ENCODE data around the gene CEP112. TPM values are rescaled to one million over a fixed set of nuclear protein-coding genes. Genes with fewer than 3 reads are reported as not detected.

The CEP112 gene
- total and polyA plus RNA-seq, 2 of the 4 experiments (the other 2 are of a cell fraction): 2.5 to 5.6 TPM

DNA sequence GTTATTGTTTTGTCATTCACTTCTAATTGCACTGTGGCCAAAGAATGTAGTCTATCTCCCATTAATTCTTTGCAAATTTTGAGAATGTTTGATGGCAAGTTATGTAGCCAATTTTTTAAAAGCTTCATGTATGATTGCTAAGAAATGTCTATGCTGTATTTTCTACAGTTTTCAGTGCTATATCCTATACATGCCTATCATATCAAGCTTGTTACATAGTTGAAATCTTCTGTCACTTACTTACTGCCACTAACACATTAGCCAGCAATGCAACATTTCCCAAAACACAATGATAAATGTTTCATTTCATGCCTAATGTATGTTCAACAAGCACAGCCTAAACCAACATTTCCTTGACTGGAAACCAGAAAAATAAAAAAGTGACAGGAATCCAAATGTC lies 338.1 kb downstream of the CEP112 start:
- H4K91ac ChIP-seq (ENCODE audit: insufficient read depth, low read depth, low read length): no peak overlapping the region
- TF ChIP-seq FOS (IDR thresholded peaks at IDR 0.05; ENCODE audit: low read depth, low read length): no peak
- no peak for TF ChIP-seq POLR2A (IDR thresholded peaks at IDR 0.05; ENCODE audit: low read depth, low read length)
- no peak for TF ChIP-seq RAD21 (IDR thresholded peaks at IDR 0.05; ENCODE audit: low read length)
- TF ChIP-seq, protein P1, sequence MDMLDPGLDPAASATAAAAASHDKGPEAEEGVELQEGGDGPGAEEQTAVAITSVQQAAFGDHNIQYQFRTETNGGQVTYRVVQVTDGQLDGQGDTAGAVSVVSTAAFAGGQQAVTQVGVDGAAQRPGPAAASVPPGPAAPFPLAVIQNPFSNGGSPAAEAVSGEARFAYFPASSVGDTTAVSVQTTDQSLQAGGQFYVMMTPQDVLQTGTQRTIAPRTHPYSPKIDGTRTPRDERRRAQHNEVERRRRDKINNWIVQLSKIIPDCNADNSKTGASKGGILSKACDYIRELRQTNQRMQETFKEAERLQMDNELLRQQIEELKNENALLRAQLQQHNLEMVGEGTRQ (IDR thresholded peaks at IDR 0.05; ENCODE audit: low read depth, low read length): no peak
- TF ChIP-seq, protein P2, sequence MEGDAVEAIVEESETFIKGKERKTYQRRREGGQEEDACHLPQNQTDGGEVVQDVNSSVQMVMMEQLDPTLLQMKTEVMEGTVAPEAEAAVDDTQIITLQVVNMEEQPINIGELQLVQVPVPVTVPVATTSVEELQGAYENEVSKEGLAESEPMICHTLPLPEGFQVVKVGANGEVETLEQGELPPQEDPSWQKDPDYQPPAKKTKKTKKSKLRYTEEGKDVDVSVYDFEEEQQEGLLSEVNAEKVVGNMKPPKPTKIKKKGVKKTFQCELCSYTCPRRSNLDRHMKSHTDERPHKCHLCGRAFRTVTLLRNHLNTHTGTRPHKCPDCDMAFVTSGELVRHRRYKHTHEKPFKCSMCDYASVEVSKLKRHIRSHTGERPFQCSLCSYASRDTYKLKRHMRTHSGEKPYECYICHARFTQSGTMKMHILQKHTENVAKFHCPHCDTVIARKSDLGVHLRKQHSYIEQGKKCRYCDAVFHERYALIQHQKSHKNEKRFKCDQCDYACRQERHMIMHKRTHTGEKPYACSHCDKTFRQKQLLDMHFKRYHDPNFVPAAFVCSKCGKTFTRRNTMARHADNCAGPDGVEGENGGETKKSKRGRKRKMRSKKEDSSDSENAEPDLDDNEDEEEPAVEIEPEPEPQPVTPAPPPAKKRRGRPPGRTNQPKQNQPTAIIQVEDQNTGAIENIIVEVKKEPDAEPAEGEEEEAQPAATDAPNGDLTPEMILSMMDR (conservative IDR thresholded peaks at IDR 0.05; ENCODE audit: low read depth, low read length): no peak
- TF ChIP-seq RFX5 (IDR thresholded peaks at IDR 0.05; ENCODE audit: low read depth, low read length): no peak
- TF ChIP-seq MXI1 (IDR thresholded peaks at IDR 0.05; ENCODE audit: borderline replicate concordance, low read depth, low read length): no peak
- no peak for TF ChIP-seq BHLHE40 (IDR thresholded peaks at IDR 0.05; ENCODE audit: low read depth, low read length)
- TF ChIP-seq MAZ (IDR thresholded peaks at IDR 0.05; ENCODE audit: borderline replicate concordance, low read depth, low read length): no peak
- TF ChIP-seq NFE2L2 (IDR thresholded peaks at IDR 0.05; ENCODE audit: low read depth, low read length): no peak
- no peak for TF ChIP-seq RCOR1 (IDR thresholded peaks at IDR 0.05; ENCODE audit: insufficient replicate concordance, low read length)
- TF ChIP-seq SMC3 (IDR thresholded peaks at IDR 0.05; ENCODE audit: low read depth, low read length): no peak
- TF ChIP-seq CHD1 (IDR thresholded peaks at IDR 0.05; ENCODE audit: low read depth, low read length): no peak
- H2BK15ac ChIP-seq (ENCODE audit: low read depth, low read length): no peak overlapping the region
- no peak overlapping the region for H4K5ac ChIP-seq (ENCODE audit: low read depth, low read length)
- DNase-seq (no peak), ATAC-seq (ENCODE audit: low read depth) (no peak)
- H3K4ac ChIP-seq (ENCODE audit: low read depth, low read length): no peak overlapping the region
- no peak overlapping the region for H2BK20ac ChIP-seq (ENCODE audit: low read depth, low read length)
- H3K14ac ChIP-seq (replicated peaks; ENCODE audit: low read depth, low read length): no peak overlapping the region
- CTCF ChIA-PET: interaction anchor here (1.3 kb wide), 1 partner anchor 8 kb away, joined by 7 read pairs; no protein-coding TSS in a partner anchor
- H3K36me3 ChIP-seq (ENCODE audit: control insufficient read depth, insufficient read depth, low read length): no peaks in the 10 kb centered on the region
- no peak overlapping the region for H4K8ac ChIP-seq (ENCODE audit: low read depth in 2 of 2, low read length in 2 of 2)
- H3K18ac ChIP-seq (ENCODE audit: low read depth, low read length): no peak overlapping the region
- no peak overlapping the region for H3K4me3 ChIP-seq (ENCODE audit: insufficient read depth, low read depth, low read length)
- POLR2A ChIA-PET (ENCODE audit: unreplicated experiment): no interaction called here
- H2AK5ac ChIP-seq (ENCODE audit: low read depth, low read length): no peak overlapping the region
- no peak overlapping the region for H3K9ac ChIP-seq (ENCODE audit: low read depth, low read length)
- in situ Hi-C loops (cut with MboI; ENCODE audit: low sequenced_read_pairs): no loop called here
- no peak overlapping the region for H2BK5ac ChIP-seq (ENCODE audit: low read depth, low read length, poor library complexity, severe bottlenecking)
- H3K4me1 ChIP-seq (ENCODE audit: control insufficient read depth, insufficient read depth, low read length): no peaks in the 10 kb centered on the region
- H3K9me3 ChIP-seq (ENCODE audit: control insufficient read depth, insufficient read depth, low read length): no peaks in the 10 kb centered on the region
- H3K23ac ChIP-seq (ENCODE audit: low read depth, low read length): no peak overlapping the region
- dilution Hi-C loops (cut with HindIII; ENCODE audit: low sequenced_read_pairs, unreplicated experiment): no loop called here
- no peak overlapping the region for H3K4me2 ChIP-seq (ENCODE audit: low read depth, low read length)
- H2BK120ac ChIP-seq (ENCODE audit: low read depth, low read length): no peak overlapping the region
- BruUV-seq (replicated peaks): no TSS peak
- H2AK9ac ChIP-seq (replicated peaks; ENCODE audit: low read depth, low read length, poor library complexity): no peak overlapping the region
- H2AFZ ChIP-seq (replicated peaks; ENCODE audit: low read length, poor library complexity): no peak overlapping the region
- H3K9me1 ChIP-seq (ENCODE audit: insufficient read depth, low read length): no peaks in the 10 kb centered on the region
- intact Hi-C loops (cut with micrococcal nuclease): no loop called here
- no peak overlapping the region for H3K27ac ChIP-seq (ENCODE audit: insufficient read depth, low read length)
- no peaks in the 10 kb centered on the region for H3K27me3 ChIP-seq (ENCODE audit: control insufficient read depth, insufficient read depth, low read length)
- no peaks in the 10 kb centered on the region for H4K20me1 ChIP-seq (ENCODE audit: insufficient read depth, low read length)
- H3K79me1 ChIP-seq (ENCODE audit: low read depth in 1 of 2, low read length in 2 of 2): no peaks in the 10 kb centered on the region
- H3K56ac ChIP-seq (ENCODE audit: extremely low read depth, insufficient read depth, low read length): no peak overlapping the region

Measured in IMR-90 (cell line).